Rectal smooth muscle tissue (tissue), 1 donor: ENCODE measurements around the gene GPR63.

Source experiments
- H3K27ac ChIP-seq: one replicate; pipeline ENCODE4 v1.7.0; 2013; ENCODE audit warnings: low read depth, low read length, inconsistent platforms
- H3K27me3 ChIP-seq: one replicate; pipeline ENCODE4 v1.7.0; 2013; ENCODE audit warnings: low read length; ENCODE audit not compliant: control insufficient read depth, insufficient read depth
- H3K36me3 ChIP-seq: one replicate; pipeline ENCODE4 v1.7.0; 2013; ENCODE audit warnings: low read length; ENCODE audit not compliant: control insufficient read depth, insufficient read depth
- H3K4me1 ChIP-seq: one replicate; pipeline ENCODE4 v1.7.0; 2013; ENCODE audit warnings: low read length; ENCODE audit not compliant: control insufficient read depth, insufficient read depth
- H3K4me3 ChIP-seq: one replicate; pipeline ENCODE4 v1.7.0; 2013; ENCODE audit warnings: low read length
- H3K9ac ChIP-seq: one replicate; pipeline ENCODE4 v1.7.0; 2013; ENCODE audit warnings: low read length

The GPR63 gene

DNA sequence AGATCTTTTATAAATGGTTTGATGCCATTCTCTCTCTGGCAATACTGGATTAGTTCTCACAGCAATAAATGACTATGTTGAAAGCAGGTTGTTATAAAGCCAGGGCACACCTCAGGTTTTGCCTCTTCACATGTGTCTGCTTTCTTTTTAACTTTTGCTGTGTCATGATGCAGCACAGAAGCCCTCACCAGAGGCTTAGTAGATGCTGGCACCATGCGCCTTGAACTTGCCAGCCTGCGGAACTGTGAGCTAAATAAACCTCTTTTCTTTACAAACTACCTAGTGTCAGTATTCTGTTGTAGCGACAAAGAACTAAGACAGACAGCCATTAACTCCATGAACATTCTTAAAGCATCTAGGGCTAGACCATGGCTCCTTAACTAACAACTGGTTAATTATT, 15.3 kb upstream of the GPR63 start:
- no peak overlapping the region for H3K4me3 ChIP-seq
- no peaks in the 10 kb centered on the region for H3K36me3 ChIP-seq
- H3K27me3 ChIP-seq, result no peaks in the 10 kb centered on the region
- H3K9ac ChIP-seq, result no peak overlapping the region
- H3K4me1 ChIP-seq, result no peaks in the 10 kb centered on the region
- no peak overlapping the region for H3K27ac ChIP-seq

DNA sequence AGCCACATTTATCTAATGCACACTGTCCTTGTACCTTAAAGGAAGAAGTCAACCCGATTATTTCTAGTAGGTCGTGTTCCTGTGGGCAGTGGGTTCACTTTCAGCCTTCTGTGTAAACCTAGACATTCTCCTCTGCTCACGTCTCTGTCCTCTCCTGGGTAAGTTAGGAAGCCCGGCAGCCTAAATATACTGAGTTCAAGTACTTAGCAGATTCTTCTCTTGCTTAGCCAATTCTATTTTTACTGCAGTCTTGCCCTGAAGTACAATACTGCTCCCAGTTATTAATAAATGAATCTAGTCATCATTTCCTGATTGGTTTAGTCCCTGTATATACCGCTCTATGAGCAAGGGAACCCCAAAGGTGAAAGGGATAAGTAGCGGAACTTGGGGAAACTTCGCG, 14.6 kb upstream of the GPR63 start:
- H3K9ac ChIP-seq, result no peak overlapping the region
- no peak overlapping the region for H3K4me3 ChIP-seq
- H3K4me1 ChIP-seq, result no peaks in the 10 kb centered on the region
- H3K36me3 ChIP-seq, result no peaks in the 10 kb centered on the region
- no peaks in the 10 kb centered on the region for H3K27me3 ChIP-seq
- H3K27ac ChIP-seq, result no peak overlapping the region

DNA sequence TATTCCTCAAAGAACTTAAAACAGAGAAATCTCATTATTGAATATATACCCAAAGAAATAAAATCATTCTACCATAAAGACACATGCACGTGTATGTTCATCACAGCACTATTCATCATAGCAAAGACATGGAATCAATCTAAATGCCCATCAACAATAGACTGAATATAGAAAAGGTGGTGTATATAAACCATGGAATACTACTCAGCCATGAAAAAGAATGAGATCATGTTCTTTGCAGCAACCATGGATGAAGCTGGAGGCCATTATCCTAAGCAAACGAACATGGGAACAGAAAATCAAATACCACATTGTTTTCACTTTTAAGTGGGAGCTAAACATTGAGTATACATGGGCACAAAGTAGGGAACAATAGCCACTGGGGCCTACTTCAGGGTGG, 12.3 kb upstream of the GPR63 start:
- Histone ChIP-seq H3K4me3 (no peak overlapping the region), H3K4me1 (no peaks in the 10 kb centered on the region), H3K36me3 (no peaks in the 10 kb centered on the region), H3K27me3 (no peaks in the 10 kb centered on the region), H3K9ac (no peak overlapping the region), H3K27ac (no peak overlapping the region)

DNA sequence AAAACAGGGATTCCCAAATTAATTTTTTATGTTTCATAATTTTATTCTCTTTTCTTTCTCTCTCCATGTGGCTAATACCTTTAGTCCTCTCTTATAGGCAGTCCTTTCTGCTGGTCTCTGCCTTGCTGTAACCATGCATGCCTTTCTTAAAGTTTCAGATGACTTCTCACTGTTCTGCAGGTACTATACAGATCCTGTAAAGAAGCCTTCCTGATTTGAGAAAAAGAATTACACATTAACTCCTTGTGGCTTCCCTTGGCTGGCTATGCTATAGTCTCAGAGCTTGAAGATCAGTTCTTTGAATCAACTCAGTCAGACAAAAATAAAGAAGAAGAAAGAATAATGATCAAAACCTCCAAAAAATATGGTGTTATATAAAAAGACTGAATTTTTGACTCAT, 7.3 kb upstream of the GPR63 start:
- no peak overlapping the region for H3K9ac ChIP-seq
- no peaks in the 10 kb centered on the region for H3K4me1 ChIP-seq
- H3K27me3 ChIP-seq, result no peaks in the 10 kb centered on the region
- H3K36me3 ChIP-seq, result no peaks in the 10 kb centered on the region
- H3K27ac ChIP-seq, result no peak overlapping the region
- H3K4me3 ChIP-seq, result no peak overlapping the region

DNA sequence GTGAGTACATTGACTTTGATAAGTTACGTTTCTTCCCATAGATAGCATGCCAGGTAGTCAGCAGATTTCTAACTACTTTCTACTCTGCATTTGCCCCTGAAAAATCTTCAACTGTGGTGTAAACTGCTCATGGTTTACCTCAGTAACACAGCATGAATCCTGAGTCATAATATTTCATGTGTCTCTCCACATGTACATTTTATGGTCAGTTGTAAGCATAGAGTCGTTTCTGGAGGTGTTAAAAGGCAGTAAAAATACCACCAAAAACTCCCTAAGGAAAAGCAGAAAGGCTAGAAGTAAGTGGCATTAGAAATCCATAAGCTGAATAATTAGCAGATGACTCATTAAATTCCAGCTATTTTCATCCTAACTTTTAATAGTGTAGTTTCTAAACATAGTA, 4.1 kb upstream of the GPR63 start:
- peaks cover 4% of the 10 kb centered on the region for H3K27me3 ChIP-seq
- H3K36me3 ChIP-seq, result no peaks in the 10 kb centered on the region
- H3K4me1 ChIP-seq, result peaks cover 2% of the 10 kb centered on the region
- H3K4me3 ChIP-seq, result no peak overlapping the region
- no peak overlapping the region for H3K27ac ChIP-seq
- H3K9ac ChIP-seq, result no peak overlapping the region

DNA sequence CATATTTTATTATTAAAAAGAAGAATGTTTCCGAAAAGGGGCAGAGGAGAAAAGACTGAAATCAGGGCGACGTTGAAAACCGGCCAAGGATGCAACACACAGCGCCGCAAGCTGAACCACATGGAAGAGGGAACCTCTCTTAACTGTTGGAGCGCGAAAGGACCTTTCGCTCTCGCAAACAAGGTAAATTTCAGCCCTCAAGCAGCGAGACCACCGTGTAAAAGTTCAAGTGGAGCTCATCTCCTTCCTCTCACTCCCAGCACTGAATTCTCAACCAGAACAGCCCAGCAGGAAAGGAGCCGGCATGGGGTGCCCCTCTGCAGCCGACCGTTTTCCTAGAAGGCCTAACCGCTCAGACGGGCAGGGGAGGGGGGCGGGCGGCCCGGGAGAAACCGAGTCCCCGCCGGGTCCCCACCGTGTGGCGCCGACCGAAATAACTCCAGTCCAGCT, 621 bp downstream of the GPR63 start:
- H3K27ac ChIP-seq, result no peak overlapping the region
- no peak overlapping the region for H3K9ac ChIP-seq
- H3K27me3 ChIP-seq, result peaks cover 4% of the 10 kb centered on the region
- no peaks in the 10 kb centered on the region for H3K36me3 ChIP-seq
- peaks cover 2% of the 10 kb centered on the region for H3K4me1 ChIP-seq
- peak overlapping the region; percentile 79 for H3K4me3 ChIP-seq

DNA sequence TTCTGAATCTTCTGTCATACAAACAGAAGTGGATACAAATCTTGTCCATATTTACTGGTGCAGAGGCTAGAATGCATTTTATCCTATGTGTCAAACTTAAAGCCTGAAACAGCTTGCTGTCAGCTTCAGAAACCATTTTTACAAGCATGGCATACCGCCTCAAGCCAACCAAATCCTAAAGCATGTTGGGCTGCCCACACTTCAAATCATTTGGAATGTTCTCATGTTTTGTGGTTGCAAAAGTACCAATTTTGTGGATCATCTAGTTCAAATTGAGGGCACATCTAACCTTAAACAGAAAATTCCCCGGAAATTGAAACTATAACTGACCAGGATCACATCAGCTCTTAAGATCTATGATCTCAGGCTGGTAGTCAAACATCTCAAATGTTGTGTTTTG, 3.2 kb downstream of the GPR63 start:
- H3K4me3 ChIP-seq, result no peak overlapping the region
- peaks cover 2% of the 10 kb centered on the region for H3K4me1 ChIP-seq
- no peaks in the 10 kb centered on the region for H3K36me3 ChIP-seq
- H3K27me3 ChIP-seq, result peaks cover 4% of the 10 kb centered on the region
- H3K27ac ChIP-seq, result no peak overlapping the region
- H3K9ac ChIP-seq, result no peak overlapping the region

DNA sequence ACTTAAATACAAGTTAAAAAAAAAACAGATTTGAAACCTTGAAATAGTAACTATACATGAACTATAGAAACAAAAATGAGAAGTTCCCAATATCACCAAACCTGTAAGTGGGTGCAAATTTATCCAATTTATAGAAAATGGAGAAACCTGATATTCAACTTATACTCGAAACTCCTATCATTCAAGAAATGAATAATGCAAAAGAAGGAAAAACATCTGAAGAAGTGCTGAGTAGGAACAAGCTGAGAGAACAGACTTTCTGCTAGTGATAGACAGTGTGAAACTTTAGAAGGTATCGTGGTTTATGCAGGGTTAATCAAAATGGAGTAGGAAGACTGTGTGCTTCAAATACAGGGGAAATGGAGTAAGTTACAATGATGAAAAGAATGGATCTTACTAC, 4.5 kb downstream of the GPR63 start:
- no peaks in the 10 kb centered on the region for H3K36me3 ChIP-seq

DNA sequence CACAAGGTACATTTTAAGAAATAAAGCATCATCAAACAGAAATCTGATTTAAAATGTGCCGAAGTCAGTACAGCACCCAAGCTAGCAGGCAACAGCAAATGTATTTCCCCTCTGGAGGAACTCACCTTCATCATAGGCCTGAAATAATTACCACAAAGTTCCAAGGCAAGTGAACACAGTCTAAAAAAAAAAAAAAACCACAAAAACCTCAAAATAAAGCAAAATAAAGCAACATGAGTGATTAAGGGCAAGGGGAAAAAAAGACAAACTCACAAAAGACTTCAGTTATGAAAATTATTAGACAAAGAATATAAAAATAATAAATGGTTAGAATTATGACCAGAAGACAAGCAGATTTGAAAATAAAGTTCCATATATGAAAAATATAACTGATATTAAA, 10.4 kb downstream of the GPR63 start:
- no peaks in the 10 kb centered on the region for H3K27me3 ChIP-seq
- H3K4me1 ChIP-seq, result no peaks in the 10 kb centered on the region
- no peaks in the 10 kb centered on the region for H3K36me3 ChIP-seq
- H3K9ac ChIP-seq, result no peak overlapping the region
- H3K4me3 ChIP-seq, result no peak overlapping the region
- no peak overlapping the region for H3K27ac ChIP-seq

More for the DNA sequence above, 4.5 kb downstream of the GPR63 start:
- Histone ChIP-seq H3K4me3 (no peak overlapping the region), H3K27ac (no peak overlapping the region), H3K27me3 (peaks cover 2% of the 10 kb centered on the region), H3K9ac (no peak overlapping the region), H3K4me1 (no peaks in the 10 kb centered on the region)

DNA sequence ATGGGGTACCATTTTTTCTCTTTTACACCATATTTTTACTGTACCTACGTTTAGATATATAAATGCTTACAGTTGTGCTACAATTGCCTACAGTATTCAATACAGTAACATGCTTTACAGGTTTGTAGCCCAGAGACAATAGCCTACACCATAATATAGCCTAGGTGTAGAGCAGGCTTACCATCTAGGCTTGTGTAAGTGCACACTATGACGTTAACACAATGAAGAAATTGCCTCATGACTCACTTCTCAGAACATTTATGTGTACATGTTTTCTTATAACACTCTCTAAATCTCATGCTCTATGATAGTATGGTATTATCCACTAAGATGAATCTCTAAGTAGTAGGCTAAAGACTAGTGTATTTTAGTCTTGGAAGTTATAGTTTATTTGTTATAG, 13.5 kb downstream of the GPR63 start:
- Histone ChIP-seq H3K4me3 (no peak overlapping the region), H3K4me1 (no peaks in the 10 kb centered on the region), H3K27ac (no peak overlapping the region), H3K9ac (no peak overlapping the region), H3K27me3 (no peaks in the 10 kb centered on the region), H3K36me3 (no peaks in the 10 kb centered on the region)

DNA sequence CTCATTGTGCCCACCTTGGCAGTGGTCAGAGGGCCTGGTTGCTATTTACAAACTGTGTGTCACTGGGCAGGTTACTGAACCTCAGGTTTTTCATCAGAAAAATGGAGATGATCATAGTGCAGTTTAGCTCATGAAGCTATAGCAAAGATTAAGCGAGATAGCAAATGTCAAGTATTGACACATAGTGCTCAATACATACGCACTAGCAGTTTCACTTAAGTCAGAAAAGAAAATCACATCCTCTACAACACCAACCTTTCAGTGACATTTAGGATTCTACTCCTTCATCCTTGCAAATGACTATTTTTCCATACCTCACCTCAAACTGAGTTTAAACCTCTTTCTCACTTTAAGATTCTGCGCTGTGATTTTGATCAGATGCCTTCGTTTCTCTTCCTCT, 16.2 kb downstream of the GPR63 start:
- no peak overlapping the region for H3K4me3 ChIP-seq
- H3K27me3 ChIP-seq, result no peaks in the 10 kb centered on the region
- H3K4me1 ChIP-seq, result no peaks in the 10 kb centered on the region
- H3K27ac ChIP-seq, result no peak overlapping the region
- no peak overlapping the region for H3K9ac ChIP-seq
- no peaks in the 10 kb centered on the region for H3K36me3 ChIP-seq

DNA sequence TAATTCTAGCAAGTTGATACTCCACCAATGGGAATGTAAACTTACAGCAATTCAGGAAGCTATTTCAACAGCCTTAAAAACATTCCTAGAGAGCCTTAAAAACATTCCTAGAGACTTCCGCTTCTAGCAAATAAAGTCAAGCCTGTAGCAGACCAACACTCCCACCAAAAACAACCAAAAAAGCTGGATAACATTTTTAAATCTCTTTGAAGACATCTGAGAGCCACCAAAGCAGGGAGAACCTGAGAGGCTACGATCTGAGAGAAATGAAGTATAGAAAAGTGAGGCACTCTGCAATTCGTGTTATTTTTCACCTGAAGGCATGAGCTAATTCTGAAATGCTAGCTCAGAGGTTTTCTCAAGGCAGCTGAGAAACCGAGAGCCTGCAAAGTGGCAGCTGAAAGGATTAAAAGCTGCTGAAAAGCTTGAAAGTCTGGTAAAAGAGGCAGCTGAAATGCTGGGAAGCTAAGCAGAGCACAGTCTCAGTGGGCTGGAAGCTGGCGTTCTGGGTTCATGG, 20.9 kb downstream of the GPR63 start:
- H3K27ac ChIP-seq, result no peak overlapping the region
- H3K4me1 ChIP-seq, result no peaks in the 10 kb centered on the region
- H3K4me3 ChIP-seq, result no peak overlapping the region
- H3K36me3 ChIP-seq, result no peaks in the 10 kb centered on the region
- no peak overlapping the region for H3K9ac ChIP-seq
- H3K27me3 ChIP-seq, result no peaks in the 10 kb centered on the region

DNA sequence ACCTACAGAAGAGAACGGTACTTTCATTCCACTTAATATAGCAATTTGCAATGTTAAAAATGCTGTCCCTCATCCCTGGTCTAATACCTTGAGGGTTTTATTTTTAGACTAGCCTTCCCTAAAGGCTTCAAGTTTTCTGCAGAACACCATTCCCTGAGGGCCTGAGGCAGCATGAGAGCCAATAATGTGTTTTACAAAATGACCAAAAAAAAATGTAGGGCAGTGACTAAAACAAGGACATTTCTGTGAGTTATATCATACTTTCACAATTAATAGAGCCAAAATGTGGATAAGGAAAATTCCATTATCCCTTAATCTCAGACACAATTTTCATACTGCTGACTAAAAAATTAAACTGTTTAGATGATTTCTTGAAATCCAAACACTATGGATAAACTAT, 22.7 kb downstream of the GPR63 start:
- Histone ChIP-seq H3K4me3 (no peak overlapping the region), H3K27me3 (no peaks in the 10 kb centered on the region), H3K4me1 (no peaks in the 10 kb centered on the region), H3K36me3 (no peaks in the 10 kb centered on the region), H3K9ac (no peak overlapping the region), H3K27ac (no peak overlapping the region)
